NCI-H1417 (cell line): Measurements from ENCODE around the gene MRPS24.

Source experiments
- DNase-seq, 3 experiments: peaks; one replicate each; lab custom pipeline; 2025; lab: John Stamatoyannopoulos, UW

Gene MRPS24

GRCh38 chr7:43877968-43878864 is 8.9 kb upstream of the MRPS24 start:
- DNase-seq, result no peak

- DNase-seq, result no peak
Observed at GRCh38 chr7:43876976-43877745, 7.8 kb upstream of the MRPS24 start.

GRCh38 chr7:43876241-43876640 is 6.9 kb upstream of the MRPS24 start:
- no peak for DNase-seq

- DNase-seq, result no peak
Observed at GRCh38 chr7:43873300-43873699, 4.0 kb upstream of the MRPS24 start.

GRCh38 chr7:43872406-43873110 is 3.2 kb upstream of the MRPS24 start:
- no peak for DNase-seq

GRCh38 chr7:43871064-43871463 is 1.7 kb upstream of the MRPS24 start:
- no peak for DNase-seq

- DNase-seq, result peak in 1 of 3 experiments; percentile 44
Observed at GRCh38 chr7:43870316-43870715, 999 bp upstream of the MRPS24 start.

GRCh38 chr7:43869867-43870240 is 537 bp upstream of the MRPS24 start:
- DNase-seq, result no peak

GRCh38 chr7:43868681-43869005 is 674 bp downstream of the MRPS24 start:
- no peak for DNase-seq

GRCh38 chr7:43868181-43868580 is 1.1 kb downstream of the MRPS24 start:
- DNase-seq, result no peak

GRCh38 chr7:43865277-43865676 is 4.0 kb downstream of the MRPS24 start:
- no peak for DNase-seq

- no peak for DNase-seq
Observed at GRCh38 chr7:43864126-43864525, 5.2 kb downstream of the MRPS24 start.

GRCh38 chr7:43856996-43857395 is 12.3 kb downstream of the MRPS24 start:
- no peak for DNase-seq

GRCh38 chr7:43856316-43856715 is 13.0 kb downstream of the MRPS24 start:
- no peak for DNase-seq

GRCh38 chr7:43855176-43855575 is 14.1 kb downstream of the MRPS24 start:
- no peak for DNase-seq

- DNase-seq, result no peak
Observed at GRCh38 chr7:43851805-43852204, 17.5 kb downstream of the MRPS24 start.

- DNase-seq, result no peak
Observed at GRCh38 chr7:43850348-43851116, 18.8 kb downstream of the MRPS24 start.

- DNase-seq, result peak in 2 of 3 experiments; percentile 25 to 68
Observed at GRCh38 chr7:43849047-43849446, 20.3 kb downstream of the MRPS24 start.

- no peak for DNase-seq
Observed at GRCh38 chr7:43847496-43847895, 21.8 kb downstream of the MRPS24 start.

GRCh38 chr7:43844662-43845061 is 24.7 kb downstream of the MRPS24 start:
- no peak for DNase-seq

GRCh38 chr7:43844257-43844656 is 25.1 kb downstream of the MRPS24 start:
- DNase-seq, result no peak

- DNase-seq, result no peak
Observed at GRCh38 chr7:43843296-43843695, 26.0 kb downstream of the MRPS24 start.
